Gastrocnemius medialis (tissue), 4 donors: ENCODE results near the gene PBX4.

ENCODE experiments used
- POLR2A ChIP-seq, 2 donors: fragments of 450-650 bp; IDR thresholded peaks; one replicate each; pipeline ENCODE4 v1.6.1; 2017; ENCODE audit warnings: antibody characterized with exemption in 2 of 2, mild to moderate bottlenecking in 2 of 2, moderate library complexity in 2 of 2
- TF ChIP-seq, protein P1 (sequence below), 5 experiments: fragments of 450-650 bp in 3 of 5; fragments of 200-600 bp in 2 of 5; sonication (generic) in 2 of 5; IDR thresholded peaks in 4 of 5; conservative IDR thresholded peaks in 1 of 5; 1 replicate in 4 of 5; 2 replicates in 1 of 5; pipeline ENCODE4 v1.5.1; 2016 to 2019; ENCODE audit warnings: antibody characterized with exemption in 5 of 5, mild to moderate bottlenecking in 3 of 5, moderate library complexity in 3 of 5

DNA sequence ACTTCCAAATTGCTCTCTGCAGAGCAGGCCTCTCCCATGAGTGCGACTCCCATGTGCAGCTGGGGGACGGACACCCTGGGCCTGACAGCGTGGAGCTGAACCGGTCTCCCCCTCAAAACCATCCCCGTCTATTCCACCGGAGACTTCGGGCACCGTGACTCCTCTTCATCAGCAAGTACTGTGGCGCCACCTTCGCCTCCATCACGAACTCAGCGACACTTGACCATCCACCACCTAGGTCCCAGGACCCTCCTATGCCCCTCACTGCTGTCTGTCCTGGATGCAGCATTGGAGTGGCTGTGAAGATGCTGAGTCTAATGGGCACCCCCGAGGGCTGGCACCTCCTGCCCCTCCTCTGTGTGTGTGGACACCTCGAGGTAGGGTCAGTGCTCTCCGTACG is 59.9 kb downstream of the PBX4 start:
- TF ChIP-seq, protein P1, sequence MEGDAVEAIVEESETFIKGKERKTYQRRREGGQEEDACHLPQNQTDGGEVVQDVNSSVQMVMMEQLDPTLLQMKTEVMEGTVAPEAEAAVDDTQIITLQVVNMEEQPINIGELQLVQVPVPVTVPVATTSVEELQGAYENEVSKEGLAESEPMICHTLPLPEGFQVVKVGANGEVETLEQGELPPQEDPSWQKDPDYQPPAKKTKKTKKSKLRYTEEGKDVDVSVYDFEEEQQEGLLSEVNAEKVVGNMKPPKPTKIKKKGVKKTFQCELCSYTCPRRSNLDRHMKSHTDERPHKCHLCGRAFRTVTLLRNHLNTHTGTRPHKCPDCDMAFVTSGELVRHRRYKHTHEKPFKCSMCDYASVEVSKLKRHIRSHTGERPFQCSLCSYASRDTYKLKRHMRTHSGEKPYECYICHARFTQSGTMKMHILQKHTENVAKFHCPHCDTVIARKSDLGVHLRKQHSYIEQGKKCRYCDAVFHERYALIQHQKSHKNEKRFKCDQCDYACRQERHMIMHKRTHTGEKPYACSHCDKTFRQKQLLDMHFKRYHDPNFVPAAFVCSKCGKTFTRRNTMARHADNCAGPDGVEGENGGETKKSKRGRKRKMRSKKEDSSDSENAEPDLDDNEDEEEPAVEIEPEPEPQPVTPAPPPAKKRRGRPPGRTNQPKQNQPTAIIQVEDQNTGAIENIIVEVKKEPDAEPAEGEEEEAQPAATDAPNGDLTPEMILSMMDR (IDR thresholded peaks at IDR 0.05 in 4 of 5, conservative IDR thresholded peaks at IDR 0.05 in 1 of 5) = no peak
- no peak for TF ChIP-seq POLR2A (IDR thresholded peaks at IDR 0.05)
